KG1 (cell line): ENCODE data around the gene LPCAT1.
A peak's percentile ranks its signal among the peaks of the same experiment; 100 is the strongest.

Experiments used
- DNase-seq: peaks from one replicate; lab custom pipeline; 2025; lab: John Stamatoyannopoulos, UW

LPCAT1 gene

DNA sequence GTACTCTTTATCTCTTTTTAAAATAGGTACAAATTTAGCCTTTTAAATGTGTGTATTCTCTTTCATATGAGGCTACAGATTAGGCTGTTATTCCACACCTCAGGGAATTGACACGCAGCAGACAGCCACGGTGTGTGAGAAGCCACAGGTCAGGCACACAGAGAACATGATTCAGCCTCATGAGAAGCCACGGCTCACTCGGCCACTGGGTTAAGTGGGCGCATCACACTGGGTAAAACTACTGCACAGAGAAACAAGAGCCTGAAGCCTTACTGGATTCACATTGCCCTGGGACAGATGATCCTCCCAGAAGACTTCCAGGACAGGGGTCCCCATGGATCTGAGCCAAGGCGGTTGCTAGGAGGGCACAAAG lies 28.2 kb downstream of the LPCAT1 start:
- no peak for DNase-seq

DNA sequence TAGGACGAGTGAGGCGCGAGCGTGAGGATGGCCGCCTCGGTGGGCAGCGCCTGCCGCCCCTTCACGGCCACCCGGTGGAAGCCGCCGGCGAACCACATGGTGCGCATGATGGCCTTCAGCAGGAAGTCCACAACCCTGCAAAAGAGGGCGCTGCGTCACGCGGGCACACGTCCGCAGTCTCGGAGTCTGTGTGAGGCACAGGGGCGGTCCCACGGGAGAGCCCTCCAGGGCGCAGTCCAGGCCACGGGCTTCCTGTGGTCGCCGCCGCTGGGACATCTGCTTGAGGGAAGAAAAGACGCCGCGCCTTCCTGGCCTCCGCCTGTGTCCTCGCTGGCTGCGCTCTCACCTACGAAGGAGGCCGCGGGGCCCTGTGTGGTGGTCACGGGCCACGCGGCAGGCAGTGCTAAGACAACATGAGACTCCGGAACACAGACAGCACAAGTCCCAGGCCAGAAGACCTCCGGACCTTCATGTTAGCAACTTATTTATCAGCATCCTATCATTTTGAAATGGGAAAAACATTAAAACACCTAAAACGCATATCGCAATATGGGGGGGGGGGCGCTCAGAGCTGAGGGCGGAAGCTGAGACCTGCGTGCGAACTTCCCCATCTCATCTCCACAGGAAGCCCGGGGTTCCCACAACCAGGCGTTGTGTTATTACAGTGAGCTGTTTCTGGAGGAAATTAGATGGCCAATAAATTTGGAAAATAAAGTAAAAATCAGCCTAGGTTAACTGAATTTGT lies 28.8 kb downstream of the LPCAT1 start:
- peak; percentile 68 for DNase-seq

DNA sequence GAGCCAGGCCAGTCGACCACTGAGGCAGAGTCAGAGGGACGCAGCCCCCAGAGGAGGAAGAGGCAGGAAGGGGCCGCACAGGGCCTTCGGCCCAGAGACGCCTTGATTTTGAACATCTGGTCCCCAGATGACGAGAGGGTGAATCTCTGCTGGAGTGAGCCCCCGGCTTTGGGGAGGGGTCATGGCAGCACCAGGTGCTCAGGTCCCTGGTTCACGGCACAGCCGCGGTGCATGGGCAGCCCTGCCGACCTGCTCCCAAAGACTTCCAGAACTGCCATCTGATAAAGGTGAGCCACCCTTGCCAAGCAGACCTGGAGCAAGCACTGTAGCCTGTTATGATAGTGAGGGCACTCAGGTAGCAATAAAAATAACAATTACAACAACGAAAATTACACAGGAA lies 29.8 kb downstream of the LPCAT1 start:
- DNase-seq = no peak

DNA sequence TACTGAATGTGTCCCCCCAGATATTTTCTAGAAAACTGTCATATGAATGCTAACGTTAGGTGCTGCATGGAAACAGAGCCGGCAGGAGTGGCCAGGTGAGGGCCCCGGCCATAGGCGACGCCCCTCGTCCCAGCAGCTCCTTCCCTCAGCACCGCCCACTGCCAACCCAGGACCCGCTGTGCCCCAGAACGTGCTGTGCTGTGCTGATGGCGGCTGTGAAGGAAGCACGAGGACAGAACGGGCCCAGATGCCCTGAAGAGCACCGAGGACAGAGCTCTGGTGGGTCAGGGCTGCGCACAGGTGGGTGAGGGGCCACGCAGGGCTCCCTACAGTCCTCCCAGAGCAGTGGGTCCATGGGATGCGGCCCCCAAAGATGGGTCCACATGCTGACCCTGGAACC lies 30.3 kb downstream of the LPCAT1 start:
- no peak for DNase-seq

DNA sequence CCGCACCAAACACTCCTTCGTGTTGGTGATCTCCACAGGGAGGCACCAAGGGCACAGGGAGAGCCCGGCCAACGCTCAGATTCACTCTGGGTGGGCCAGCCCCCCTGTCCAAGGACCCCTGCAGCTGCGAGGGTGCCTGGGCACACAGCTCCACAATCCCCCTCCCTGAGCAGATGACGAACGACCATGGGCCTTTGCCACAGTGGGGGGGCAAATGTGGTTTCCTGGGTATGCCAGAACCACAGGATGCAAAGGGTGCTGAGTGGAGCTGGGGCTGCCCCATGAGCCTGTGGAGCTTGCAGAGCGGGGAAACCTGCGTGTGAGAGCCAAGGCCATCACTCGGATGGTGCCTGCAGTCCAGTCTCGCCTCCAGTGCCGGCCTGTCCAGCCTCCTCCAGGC lies 31.0 kb downstream of the LPCAT1 start:
- DNase-seq = no peak

DNA sequence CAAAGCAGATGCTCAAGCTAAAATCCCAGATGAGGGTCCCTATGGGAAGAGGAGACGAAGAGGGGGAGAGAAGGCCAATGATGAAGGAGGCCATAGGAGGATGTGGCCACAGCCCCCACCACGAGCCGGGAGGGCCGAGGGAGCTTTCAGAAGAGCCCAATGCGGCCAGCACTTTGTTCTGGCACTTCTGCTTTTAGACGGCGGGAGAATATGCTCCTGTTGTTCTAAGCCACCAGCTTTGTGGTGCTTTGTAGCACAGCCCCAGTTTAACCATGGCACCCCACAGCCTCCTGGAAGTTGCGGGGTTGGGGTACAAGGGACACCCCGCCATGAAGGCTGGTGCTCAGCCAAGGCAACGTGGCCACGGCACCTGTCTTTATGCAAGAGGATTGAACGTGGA lies 33.4 kb downstream of the LPCAT1 start:
- DNase-seq = no peak

DNA sequence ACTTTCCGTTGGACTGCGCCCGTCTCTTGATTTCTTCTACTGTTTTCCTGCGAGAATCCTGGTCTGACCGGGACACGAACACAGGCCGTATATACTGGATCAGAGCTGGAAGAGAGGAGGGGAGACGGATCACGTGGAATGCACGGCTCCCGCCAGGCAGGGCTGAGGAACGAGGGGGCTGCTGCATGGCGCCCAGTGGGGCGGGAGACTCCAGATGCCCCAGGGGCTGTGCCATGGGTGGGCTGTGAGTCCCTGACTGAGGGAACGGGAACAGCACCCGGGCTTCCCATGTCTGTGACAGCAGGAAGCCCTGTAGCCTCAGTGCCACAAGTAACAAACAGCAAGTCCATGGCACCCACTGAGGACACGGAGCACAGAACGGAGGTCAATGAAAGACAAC lies 34.0 kb downstream of the LPCAT1 start:
- DNase-seq = no peak

DNA sequence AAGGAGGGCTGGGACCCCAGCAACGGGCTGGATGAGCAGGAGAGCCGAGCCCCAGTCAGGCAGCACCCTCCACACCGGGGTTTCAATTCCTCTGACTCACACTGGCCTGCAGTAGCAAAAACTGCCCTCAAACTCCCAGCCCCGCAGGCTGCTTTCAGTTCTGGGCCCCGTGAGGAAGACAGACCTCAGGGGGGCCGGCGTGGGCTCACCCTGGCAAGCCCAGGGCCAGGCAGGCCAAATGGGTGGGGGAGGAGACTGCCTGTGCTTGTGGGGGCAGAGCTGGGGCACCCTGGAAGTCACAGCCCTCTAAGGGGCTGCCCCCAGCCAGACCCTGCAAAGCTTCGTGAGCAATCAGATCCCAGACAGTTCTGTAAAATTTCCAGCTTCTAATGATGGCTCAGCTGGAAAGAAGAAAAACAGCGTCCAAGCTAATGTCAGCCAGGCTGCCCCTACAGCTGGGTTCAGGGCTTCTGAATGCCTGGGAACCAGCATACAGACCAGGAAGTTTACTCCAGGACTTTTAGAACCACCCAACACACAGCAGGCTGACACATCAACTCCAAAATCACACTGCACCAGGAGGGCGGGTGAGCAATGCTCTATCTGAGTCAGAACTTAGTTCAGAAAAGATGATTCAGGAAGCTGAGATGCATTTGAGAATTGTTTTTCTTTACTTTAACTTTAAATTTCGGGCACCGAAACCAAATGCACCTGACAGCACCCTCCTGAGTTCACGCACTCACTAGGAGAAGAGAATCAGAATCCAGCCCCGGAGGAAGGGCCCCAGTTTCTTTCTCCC lies 34.7 kb downstream of the LPCAT1 start:
- no peak for DNase-seq

DNA sequence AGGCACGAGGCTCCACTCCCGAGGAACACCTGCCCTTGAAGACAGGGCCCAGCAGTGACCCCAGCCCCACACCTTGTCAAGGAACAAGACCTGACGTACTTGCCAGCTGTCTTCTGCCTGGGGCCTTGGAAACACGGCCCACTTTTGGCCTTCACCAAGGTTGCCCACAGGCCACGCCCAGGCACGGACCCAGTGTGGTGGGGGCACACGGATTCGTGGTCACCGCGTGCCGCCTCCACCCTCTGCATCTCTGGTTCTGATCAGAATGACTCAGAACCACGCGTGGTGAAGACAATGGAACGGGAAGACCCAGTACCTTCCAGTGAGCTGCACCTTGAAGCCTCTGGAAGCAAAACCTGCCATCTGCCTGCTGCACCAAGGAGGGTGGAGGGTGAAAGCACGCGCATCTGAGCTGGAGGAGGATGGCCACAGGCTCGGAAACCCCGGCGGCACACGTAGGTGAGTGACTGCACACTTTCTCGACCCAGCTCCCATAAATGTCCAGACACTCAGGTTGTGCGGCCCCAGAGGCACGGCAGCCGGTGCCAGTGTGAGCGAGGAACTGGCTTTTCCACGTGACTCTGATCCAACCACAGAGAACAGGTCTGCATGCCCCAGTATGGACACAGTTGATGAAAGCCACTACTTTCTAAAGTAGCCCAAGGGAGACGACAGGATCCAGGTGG lies 36.5 kb downstream of the LPCAT1 start:
- DNase-seq = no peak

DNA sequence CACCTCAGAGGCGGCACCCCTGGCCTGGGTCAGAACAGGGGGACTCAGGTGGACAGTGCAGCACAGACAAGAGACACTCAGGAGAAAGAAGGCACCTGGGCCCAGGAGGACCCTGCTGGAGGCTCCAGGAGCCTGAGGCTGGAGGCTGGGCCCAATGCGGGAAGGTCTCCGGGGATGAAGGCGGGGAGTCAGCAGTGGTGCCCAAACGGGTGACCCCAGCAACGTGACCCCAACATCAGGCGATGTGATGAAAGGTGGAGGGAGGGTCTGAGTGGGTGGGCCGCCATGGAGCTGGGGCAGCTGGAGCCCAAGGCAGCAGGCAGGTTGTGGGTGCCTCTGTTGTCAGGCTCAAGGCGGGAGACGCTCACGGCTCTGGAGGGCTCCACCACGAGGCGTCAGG lies 37.5 kb downstream of the LPCAT1 start:
- DNase-seq = no peak

DNA sequence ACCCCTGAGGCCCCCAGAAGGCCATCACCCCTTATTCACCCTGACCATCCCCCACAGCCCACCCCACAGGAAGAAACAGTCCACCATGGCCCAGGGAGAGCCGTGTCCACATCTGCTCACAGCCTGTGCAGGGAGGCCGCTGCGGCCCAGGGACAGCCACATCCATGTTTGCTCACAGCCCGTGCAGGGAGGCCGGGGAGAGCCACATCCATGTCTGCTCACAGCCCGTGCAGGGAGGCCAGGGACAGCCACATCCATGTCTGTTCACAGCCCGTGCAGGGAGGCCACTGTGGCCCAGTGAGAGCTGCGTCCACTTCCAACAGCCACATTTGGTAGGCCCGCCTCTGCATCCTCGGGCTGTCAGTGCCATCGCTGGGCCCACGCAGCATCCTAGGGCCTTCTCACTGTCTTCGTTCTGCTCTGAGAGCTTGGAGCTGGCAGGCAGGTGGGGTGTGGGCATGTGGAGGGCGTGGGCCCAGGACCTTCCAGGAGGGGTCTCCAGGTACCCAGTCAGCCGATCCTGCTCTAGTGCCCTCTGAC lies 38.1 kb downstream of the LPCAT1 start:
- no peak for DNase-seq

DNA sequence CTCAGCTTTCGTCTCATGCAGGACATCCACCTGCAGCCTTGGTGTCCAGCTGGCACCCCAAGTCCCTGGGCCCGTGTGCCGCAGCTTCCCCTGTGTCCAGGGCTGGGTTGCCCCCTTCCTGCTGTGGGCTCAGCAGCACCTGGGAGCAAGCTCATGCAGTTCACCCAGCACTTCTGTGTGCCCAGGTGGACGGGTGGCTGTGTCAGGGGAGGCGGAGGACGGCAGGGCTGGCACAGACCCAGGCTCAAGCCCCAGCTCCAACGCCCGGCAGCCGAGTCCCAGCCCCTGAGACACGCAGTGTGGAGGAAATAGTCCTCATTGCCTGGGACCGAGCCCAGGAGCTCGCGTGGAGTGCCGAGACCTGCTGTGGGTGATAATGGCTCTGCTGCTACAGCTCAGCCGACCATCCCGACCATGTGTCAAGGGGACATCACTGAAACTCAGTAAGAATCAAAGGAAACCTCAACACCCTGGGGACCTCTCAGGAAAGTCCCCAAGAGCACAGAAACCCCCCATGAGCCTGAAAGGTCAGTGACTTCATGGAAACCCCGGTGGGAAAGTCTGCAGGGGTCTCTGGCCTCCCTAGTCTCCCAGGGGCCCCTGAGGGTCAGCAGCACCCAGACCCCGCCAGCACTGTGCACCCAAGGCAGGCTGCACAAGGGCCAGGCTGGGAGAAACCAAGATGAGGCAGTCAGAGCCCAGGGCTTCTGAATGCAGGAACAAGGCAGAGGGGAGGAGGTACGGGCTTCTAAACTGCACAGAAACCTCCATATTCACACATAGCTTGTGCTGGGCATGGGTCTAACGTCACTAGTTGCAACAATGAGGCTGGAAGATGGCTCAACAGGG lies 38.8 kb downstream of the LPCAT1 start:
- DNase-seq = no peak

DNA sequence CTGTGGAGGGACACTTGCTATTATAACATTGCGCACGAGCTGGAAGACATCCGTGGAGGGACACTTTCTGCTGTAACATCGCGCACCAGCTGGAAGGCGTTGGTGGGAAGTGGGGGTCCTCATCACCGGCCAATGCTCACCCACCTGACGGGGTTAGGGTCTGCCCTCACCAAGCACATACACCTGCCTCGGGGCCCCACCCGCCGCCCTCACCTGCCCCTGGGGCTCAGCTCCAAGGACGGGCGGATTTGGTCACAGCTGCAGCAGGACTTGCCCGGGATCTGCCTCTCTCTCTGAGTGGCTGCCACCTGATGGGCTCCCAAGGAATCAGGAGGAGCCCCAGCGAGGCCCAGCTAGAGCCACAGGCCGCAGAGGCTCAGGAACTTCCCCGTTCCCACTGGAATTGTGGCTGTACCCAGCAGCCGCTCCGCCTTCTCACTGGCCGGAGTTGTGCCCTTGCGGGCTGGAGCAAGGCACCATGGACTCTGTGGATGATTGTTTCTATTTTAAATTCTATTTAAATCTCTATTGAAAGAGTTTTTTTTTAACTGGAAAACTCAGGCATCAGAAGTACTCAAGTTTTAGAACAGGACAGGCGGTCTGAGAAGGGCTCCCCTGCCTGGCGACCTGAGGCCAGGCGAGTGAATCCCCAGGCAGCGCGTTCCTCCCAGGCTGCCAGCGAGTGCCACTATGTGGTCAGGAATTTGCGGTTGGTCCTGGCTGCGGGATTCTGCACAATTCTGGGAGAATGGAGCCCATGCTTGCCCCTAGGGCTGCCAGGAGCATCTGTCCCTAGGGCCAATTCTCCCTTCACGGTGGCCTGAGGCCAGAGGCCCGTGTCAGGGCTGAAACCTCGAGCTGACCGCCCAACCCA lies 39.7 kb downstream of the LPCAT1 start:
- no peak for DNase-seq

DNA sequence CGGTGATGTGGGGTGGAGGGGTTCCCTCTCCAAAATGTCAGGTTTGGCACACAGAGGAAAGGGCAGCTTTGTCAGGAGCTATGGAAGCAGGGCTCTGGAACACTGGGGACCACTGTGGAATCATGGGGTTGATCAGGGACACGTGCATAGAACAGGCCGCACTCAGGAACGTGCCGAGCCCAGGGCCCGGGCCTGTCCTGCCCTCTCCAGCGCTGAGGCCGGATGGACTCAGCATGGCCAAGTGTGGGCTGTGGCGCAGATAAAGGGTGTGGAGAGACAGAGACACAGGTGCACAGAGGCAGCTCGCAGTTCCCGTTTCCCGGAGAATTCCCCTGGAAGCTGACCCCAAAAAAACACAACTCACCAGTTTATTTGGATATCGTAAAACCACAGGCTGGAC lies 40.7 kb downstream of the LPCAT1 start:
- no peak for DNase-seq

DNA sequence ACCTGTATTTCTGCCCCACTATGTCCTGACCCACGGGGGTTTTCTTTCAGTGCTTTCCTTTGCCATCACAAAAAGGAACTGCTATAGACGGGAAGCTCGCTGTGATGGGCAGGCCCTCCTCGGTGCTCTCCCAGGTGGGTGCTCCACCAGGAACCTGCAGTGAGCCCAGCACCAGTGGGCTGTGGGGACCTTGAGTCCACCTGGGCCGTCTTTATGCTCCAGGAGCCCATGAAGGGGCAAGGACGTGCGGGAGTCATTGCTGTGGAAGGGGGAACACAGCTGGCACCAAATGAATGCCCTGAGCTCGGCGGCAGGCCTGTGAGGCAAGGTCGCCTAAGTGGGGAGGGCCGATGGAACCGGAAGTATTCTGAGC lies 41.8 kb downstream of the LPCAT1 start:
- no peak for DNase-seq

DNA sequence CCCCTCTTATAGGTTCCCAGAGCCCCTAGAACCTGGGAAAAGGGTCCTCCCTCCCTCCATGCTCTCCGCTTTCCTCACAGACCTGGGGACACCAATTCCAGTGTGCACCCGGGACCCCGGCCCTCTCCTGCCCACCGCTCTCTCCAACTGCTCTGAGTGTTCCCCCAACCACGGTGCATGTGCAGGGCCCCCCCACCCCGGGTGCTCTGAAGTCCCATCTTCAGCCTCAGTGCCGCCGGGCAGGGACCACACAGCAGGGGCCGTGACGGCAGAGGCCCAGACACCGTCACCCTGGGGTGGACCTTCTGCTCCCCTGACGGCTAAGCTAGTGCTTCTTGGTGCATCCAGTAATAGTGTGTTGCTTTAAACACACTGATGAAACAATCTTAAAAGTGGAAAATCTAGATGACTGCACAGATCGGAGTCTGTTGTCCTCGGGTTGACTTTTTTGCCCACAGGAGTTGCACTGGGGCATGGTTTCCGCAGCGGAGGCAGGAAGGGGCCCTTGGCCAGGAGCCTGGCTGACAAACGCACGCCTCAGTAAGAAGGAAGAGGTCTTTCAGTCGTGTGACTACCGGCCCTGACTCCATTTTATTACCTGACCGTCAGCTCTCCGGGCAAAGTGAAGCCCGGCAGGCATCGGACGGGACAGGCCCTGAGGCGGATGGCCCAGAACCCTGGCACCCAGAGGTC lies 42.3 kb downstream of the LPCAT1 start:
- no peak for DNase-seq

DNA sequence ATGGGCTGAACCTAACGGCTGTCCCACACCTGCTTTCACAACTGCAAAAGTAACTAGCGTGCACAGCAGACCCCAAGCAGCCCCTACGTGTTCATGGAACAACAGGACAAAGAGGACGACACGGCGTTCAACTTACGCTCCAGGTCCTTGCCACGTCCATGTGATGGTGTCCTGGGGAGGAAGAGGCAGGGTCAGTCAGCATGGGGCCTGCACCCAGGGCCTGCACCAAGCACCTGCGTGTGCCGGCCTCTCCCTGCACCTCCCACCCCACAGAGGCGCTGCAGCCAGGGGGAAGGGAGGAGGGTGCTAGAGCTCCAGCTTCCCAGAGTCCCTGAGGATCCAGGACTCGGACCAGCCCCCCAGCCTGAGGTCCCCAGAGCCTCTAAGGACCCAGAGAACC lies 43.0 kb downstream of the LPCAT1 start:
- DNase-seq = no peak

DNA sequence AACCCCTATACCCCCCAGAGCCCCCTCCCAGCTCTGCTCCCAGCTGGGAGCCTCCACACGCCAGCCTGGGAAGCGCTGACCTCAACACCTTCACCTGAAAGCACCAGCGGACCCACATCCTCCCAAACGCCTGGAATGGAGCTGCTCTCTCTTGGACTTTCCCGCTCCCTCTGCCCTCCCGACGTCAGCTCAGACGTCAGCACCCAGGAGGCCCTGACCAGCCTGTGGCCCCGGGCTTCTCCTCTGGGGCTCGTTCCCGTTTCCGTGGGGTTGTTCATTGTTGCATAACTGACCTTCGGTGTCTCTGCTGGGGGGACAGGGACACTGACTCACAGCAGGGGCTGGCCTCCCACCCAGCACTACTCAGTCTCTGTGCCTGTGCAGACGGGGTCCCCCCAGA lies 43.5 kb downstream of the LPCAT1 start:
- DNase-seq = no peak

DNA sequence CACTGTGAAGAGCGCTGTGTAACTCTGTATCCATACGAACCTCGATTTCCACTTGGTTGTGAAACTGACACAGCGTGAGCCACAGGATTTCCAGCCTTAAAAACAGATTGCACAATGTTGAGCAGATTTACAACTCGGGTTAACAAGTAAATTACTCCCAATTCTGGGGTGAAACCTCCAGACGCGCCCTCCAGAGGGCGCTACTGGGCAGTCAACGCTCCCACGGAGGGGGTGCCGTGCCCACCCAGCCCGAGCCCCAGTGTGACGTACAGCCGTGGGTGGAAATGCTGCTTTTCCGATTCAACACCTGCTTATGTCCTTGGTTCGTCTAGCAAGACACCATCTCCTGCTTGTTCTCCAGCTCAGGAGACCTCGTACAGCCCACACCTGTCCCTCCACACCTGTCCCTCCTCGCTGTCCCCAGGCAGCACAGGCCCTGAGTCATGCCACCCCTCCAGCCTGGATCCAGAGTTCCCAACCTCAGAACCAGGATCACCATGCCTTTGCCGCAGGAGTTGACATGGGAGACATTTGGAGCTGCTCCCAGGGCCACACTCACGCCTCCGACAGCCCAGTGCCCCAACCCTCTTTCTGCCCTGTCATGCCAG lies 44.1 kb downstream of the LPCAT1 start:
- DNase-seq = no peak

DNA sequence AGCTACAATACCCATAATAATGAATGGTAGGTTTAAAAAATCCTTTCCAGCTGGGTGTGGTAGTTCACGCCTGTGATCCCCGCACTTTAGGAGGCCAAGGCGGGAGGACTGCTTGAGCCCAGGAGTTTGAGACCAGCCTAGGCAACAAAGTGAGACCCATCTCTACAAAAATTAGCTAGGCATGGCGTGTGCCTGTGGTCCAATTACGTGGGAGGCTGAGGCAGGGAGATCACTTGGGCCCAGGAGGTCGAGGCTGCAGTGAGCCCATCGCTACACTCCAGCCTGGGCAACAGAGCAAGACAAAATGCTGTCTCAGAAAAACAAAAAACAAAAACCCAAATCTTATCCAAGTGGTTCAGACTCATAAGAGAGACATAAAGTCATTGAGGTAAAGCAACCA lies 44.7 kb downstream of the LPCAT1 start:
- no peak for DNase-seq
